GM06990 (cell line): Measurements from ENCODE around the gene PIR.

ENCODE experiments used
- DNase-seq: peaks from one replicate; pipeline ENCODE4 v3.0.0-alpha.2; 2011; ENCODE audit not compliant: insufficient read length; ENCODE audit errors: extremely low read depth
- H3K27me3 ChIP-seq: replicated peaks from 2 replicates; pipeline ENCODE4 v1.6.0; 2011; ENCODE audit warnings: low read length; ENCODE audit not compliant: control insufficient read depth, insufficient read depth
- H3K36me3 ChIP-seq: 2 replicates; pipeline ENCODE4 v1.5.1; 2011; ENCODE audit warnings: low read length; ENCODE audit not compliant: control insufficient read depth, insufficient read depth
- H3K4me3 ChIP-seq: replicated peaks from 2 replicates; pipeline ENCODE4 v1.5.1; 2011; ENCODE audit warnings: low read depth, mild to moderate bottlenecking, control low read depth, low read length
- TF ChIP-seq, protein P1 (sequence below): IDR thresholded peaks from 2 replicates; pipeline ENCODE4 v1.5.1; 2011; ENCODE audit warnings: low read length, control low read depth, mild to moderate bottlenecking, inconsistent platforms; ENCODE audit not compliant: insufficient read depth, poor library complexity, severe bottlenecking

Gene PIR

DNA sequence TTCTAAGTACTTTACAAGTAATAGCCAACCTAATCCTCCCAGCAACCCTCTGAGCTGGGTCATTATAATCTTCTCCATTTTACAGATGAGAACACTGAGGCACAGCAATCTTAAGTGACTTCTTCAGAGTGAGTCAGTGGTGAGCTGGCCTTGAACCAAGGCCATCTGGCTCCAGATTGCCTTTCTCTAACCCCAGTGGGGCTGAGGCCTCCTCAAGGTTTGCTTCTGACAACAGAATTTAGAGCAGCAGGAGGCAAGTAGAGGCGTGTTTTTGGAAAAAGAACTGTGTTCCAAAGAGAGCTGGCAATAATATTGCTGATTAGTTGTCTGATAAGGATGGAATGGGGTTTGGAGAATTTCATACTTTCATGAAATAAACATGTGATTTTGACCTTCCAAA is 41.2 kb downstream of the PIR start:
- Histone ChIP-seq H3K36me3 (no peaks in the 10 kb centered on the region), H3K4me3 (no peak overlapping the region), H3K27me3 (no peaks in the 10 kb centered on the region)
- TF ChIP-seq, protein P1, sequence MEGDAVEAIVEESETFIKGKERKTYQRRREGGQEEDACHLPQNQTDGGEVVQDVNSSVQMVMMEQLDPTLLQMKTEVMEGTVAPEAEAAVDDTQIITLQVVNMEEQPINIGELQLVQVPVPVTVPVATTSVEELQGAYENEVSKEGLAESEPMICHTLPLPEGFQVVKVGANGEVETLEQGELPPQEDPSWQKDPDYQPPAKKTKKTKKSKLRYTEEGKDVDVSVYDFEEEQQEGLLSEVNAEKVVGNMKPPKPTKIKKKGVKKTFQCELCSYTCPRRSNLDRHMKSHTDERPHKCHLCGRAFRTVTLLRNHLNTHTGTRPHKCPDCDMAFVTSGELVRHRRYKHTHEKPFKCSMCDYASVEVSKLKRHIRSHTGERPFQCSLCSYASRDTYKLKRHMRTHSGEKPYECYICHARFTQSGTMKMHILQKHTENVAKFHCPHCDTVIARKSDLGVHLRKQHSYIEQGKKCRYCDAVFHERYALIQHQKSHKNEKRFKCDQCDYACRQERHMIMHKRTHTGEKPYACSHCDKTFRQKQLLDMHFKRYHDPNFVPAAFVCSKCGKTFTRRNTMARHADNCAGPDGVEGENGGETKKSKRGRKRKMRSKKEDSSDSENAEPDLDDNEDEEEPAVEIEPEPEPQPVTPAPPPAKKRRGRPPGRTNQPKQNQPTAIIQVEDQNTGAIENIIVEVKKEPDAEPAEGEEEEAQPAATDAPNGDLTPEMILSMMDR: no peak
- no peak for DNase-seq

- Histone ChIP-seq H3K27me3 (no peaks in the 10 kb centered on the region), H3K4me3 (no peak overlapping the region), H3K36me3 (no peaks in the 10 kb centered on the region)
- DNase-seq: no peak
- TF ChIP-seq, protein P1: no peak
Measured at GRCh38 chrX:15448010-15448639, 45.0 kb downstream of the PIR start.

DNA sequence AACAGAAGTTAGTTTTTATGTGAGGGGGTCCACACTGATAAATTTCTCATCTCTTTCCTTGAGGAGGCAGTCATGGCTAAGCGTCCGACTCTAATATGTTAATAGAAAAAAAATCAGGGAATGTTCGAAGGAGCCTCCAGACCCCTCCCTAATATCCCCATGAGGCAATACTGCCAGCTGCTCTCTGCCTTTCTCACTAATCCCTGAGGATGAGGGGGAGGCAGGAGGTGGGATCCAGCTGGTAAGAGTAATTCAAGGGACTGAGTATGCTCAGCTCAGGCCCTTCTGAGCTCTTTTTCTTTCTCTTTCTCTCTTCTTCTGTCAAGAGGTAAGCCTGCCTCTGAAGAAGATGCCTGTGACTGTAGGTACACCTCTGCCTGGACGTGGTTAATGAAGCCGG is 51.7 kb downstream of the PIR start:
- Histone ChIP-seq H3K27me3 (no peaks in the 10 kb centered on the region), H3K36me3 (no peaks in the 10 kb centered on the region), H3K4me3 (no peak overlapping the region)
- DNase-seq: no peak
- TF ChIP-seq, protein P1: no peak

DNA sequence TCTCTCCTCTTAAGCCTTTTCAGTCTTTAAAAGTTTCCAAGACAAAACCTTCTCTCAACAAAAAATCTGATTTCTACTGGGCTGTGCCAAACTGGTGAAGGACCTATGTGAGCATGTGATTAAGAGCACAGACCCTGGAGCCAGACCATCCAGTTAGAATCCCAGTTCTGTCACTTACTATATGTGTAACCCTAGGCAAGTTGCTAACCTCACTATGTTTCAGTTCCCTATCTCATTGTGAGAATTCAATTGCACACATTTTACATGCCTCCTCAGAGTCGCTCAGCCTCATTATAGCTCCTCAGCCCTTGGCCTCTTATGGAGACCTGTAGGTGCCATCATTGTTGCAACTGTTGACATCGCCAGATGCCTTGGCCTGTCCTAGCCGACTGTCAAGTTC is 54.8 kb downstream of the PIR start:
- peak; percentile 28 for DNase-seq
- no peak overlapping the region for H3K4me3 ChIP-seq
- H3K36me3 ChIP-seq: no peaks in the 10 kb centered on the region
- TF ChIP-seq, protein P1: no peak
- H3K27me3 ChIP-seq: no peaks in the 10 kb centered on the region

DNA sequence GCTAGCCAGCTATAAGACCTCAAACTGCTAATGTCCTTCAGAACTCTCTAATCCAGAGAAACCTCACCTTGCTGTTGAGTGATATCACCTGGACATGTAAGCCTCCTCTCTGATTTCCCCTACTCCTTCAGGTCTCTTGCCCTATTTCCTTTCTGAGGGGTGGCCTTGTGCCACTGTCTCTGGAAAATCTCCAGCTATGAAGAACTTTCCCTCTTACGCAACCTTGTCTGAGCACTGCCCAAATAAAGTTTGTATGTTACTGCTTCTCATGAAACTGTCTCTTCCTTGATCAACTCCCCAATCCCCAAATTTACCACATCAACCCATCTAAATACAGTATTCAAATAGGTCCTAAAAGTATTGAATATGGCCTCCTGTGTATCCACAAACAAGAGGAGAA is 55.4 kb downstream of the PIR start:
- DNase-seq: no peak
- Histone ChIP-seq H3K36me3 (no peaks in the 10 kb centered on the region), H3K4me3 (no peak overlapping the region), H3K27me3 (no peaks in the 10 kb centered on the region)
- TF ChIP-seq, protein P1: no peak

- Histone ChIP-seq H3K4me3 (no peak overlapping the region), H3K27me3 (no peaks in the 10 kb centered on the region), H3K36me3 (no peaks in the 10 kb centered on the region)
- TF ChIP-seq, protein P1: no peak
- no peak for DNase-seq
Measured at GRCh38 chrX:15435836-15436619, 57.1 kb downstream of the PIR start.
